ENCODE measurements around the gene PANK2.
A peak's percentile ranks its signal among the peaks of the same experiment; 100 is the strongest.
"Not testable (repeated sequence)": the region's sequence is repeated elsewhere in the genome, so short reads cannot be mapped to it uniquely, and the experiment has no call there.

The PANK2 gene

DNA sequence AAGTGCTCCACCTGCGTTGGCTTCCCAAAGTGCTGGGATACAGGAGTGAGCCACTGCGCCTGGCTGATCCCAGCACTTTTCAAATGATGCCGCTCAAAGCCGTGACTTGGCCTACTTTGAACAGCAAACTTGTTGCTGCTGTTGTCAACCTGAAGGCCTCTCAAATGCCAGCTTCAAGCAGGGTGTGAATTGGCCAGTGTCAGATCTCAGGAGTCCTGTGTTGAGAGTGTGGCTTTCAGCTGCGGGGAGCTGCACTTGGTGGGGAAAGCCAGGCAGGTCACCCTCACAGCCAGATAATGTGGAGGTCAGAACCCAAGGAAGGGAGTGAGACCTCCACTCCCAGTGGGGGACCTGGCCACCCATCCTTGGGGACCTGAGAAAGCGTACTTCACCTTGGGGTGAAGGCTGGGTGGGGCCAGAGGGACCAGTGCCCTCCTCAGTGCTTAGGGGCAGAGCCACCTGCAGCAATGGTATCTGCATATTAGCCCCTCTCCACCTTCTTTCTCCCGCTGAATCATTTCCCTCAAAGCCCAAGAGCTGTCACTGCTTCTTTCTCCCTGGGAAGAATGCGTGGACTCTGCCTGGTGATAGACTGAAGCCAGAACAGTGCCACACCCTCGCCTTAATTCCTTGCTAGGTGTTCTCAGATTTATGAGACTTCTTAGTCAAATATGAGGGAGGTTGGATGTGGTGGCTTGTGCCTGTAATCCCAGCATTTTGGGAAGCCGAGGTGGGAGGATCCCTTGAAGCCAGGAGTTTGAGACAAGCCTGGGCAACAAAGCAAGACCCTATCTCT lies 19.1 kb upstream of the PANK2 start:
- DNase-seq (ENCODE audit: extremely low read depth in 1 of 2, low read depth in 1 of 2): no peak

DNA sequence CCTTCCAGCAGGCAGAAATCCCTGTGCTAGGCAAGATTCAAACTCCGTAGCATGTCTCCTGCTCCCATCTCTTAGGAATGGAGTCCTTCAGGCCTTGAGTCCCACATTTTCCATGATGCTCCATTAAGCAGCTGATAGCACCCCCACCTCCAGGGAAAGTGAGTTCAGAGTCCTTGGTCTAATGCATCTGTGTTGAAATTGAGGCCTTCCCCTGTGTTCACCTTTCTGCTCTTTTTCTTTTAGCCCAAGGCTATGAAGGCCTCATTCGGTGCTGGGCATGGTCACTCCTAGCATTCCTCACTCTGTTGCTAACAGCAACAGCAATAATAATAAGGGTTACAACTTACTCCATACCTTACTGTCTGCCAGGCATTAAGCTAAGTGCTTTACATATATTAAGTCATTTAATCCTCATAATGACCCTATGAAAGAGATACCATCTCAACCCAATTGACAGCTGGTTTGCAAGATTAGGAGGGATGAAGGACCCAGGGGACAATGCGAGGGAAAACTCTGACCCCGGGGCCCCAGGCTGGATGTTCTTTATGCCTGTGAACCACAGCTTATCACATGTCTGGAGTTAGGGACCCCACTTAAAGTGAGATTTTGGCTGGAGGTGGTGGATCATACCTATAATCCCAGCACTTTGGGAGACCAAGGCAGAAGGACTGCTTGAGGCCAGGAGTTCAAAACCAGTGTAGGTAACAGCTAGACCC lies 17.5 kb upstream of the PANK2 start:
- DNase-seq (ENCODE audit: extremely low read depth in 1 of 2, low read depth in 1 of 2): no peak

DNA sequence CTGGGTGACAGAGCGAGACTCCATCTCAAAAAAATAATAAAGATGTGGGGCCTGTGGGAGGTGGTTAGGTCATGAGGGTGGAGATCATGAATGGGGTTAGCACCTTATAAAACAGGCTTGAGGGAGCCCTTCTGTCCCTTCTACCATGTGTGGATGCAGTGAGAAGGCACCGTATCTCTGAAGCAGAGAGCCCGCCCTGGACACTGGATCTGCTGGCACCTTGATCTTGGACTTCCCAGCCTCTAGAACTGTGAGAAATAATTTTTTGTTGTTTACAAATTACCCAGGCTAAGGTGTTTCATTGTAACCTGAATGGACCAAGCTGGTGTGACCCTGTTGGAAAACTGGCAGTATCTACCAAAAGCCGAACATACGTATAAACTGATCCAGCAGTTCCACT lies 15.7 kb upstream of the PANK2 start:
- no peak for DNase-seq (ENCODE audit: extremely low read depth in 1 of 2, low read depth in 1 of 2)

DNA sequence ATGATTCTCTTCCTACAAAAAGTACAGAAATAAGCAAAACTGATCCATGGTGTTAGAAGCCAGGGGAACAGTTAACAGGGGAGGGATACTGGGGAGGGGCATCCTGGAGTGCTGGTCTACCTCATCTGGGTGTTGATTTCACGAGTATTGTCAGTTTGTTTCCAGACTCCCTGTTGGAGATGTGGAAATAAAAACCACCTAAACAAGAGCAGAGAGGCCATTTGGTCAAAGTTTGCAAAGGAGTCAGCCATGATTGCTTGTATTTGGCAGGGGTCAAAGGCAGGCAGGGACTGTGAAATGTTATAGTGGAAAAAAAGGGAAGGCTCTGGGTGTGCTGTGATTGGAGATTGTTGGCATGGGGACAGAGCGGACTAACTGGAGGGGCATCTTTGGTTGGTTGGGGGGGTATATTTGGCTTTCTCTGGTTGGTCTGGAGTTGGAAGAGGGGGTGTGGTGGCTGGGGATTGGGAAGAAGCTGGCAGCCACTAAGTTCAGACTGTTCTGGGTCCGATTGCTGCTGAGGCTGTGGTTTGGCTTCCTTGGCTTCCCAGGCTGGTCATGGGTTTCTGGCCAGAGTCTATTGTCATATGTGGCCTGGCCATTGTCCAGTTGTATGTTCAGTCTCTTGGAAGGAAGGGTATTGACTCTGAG lies 14.9 kb upstream of the PANK2 start:
- no peak for DNase-seq (ENCODE audit: extremely low read depth in 1 of 2, low read depth in 1 of 2)

DNA sequence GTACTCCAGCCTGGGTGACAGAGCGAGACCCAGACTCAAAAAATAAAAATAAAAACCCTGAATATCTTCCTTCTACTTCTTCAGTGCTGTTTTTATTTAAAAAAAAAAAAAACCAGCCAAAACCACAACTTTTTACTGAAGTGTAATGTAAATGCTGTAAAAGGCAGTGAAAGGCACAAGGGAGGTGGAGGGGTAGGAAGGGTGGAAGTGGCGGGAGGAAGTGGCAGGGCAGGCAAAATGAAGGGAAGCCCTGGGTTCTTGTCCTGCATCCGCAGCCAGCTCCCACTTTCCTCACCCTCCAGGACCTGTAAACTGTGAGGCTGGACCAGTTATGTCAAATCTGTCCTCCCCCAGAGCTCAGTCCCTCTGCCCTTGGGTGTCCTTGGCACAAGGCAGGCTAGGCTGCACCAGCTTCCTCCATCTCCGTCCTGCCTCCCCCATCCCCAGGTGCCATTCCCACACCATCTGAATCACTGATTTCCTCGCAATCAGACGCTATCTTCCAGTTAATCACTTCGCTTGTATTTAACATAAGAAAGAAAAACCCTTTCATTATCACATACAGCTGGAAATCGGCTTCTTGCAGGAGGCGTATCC lies 13.7 kb upstream of the PANK2 start:
- DNase-seq (ENCODE audit: extremely low read depth in 1 of 2, low read depth in 1 of 2): no peak

DNA sequence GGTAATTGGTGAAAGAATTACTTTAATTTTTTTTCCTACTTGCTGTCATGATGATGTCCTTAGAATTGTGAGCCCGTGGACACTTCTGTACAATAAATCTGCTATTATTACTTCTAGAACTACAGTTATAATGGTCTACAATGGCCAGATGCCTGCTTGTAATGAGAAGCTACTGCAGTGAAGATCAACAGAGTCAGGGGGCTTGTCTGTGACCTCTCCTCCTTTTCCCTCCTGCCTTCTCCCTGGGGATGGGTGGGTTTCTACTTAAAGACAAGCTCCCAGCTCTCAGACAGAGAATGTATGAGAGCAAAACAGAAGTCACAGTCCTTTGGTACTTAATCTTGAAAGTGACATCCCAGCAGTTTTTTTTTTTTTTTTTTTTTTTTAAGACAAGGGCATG lies 13.2 kb upstream of the PANK2 start:
- no peak for DNase-seq (ENCODE audit: extremely low read depth in 1 of 2, low read depth in 1 of 2)

DNA sequence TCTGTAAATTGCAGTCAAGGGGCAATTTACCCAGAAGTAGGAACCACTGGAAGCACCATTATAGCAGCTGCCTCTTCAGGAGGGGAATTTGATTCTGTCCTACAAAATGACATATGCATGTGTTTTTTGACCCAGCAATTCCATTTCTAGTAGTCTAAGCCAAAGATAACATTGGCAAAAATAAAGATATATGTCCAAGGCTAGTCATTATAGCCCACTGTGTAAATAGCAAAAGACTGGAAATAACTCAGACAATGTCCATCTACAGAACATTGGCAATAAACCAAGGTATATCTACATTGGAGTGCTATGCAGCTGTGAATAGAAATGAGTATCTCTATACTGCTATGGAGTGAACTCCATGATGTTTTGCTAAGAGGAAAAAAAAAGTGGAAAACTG lies 12.5 kb upstream of the PANK2 start:
- no peak for DNase-seq (ENCODE audit: extremely low read depth in 1 of 2, low read depth in 1 of 2)

DNA sequence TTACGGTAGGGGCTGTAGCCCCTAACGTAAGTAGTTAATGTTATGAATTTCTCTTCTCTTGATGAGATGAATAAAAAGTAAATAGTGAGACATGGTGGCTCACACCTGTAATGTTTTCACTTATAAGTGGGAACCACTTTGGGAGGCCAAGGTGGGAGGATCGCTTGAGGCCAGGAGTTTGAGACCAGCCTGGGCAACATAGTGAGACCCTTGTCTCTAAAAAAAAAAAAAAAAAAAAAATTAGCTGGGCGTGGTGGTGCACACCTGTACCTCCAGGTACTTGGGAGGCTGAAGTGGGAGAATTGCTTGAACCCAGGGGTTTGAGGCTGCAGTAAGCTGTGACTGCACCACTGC lies 10.3 kb upstream of the PANK2 start:
- DNase-seq (ENCODE audit: extremely low read depth in 1 of 2, low read depth in 1 of 2): not testable (repeated sequence)

DNA sequence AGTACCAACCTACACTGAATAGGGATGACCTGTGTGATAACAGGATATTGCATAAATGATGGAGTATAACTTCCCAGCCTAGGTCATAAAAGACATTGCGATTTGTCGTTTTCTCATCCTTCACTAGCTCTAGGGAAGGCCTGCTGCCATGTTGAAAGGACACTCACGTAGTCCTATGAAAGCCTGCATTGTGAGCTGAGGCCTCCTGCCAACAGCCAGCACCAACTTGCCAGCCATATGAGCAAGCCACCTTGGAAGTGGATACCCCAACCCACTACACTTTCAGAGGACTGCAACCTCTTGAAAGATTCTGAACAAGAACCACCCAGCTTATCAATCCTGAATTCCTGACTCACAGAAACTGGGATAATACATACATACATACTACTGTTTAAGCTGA lies 3.5 kb upstream of the PANK2 start:
- DNase-seq (ENCODE audit: extremely low read depth in 1 of 2, low read depth in 1 of 2): no peak

DNA sequence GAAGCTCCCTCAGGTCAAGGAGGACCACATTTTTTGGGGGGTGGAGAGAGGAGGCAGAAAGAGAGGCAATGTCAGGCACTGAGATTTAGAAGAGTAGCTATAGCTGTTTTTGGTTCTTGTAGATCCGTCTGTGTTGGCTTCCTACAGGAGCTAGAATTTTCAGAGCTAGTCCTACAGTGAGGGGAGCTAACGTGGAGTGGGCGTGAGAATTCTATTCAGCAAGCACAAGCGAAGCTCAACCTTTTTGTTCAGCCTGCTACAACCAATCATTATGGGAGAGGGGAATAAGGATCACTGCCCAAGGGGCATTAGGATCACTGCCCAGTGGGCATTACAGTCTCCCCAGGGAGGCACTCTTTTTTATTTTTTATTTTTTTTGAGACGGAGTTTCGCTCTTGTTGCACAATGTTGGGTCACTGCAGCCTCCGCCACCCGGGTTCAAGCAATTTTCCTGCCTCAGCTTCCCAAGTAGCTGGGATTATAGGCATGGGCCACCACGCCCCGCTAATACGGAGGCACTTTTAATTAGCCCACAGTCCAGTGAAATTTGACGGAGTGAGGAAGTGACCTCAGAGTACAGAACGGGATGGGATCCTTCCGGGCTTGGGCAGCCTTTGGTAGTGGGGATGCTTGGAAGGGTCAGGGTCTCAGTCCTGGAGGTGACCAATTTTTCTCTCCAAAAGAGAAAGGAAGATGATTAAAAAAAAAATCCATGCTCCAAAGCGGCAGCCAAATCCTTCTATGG lies 1.1 kb upstream of the PANK2 start:
- DNase-seq (ENCODE audit: extremely low read depth in 1 of 2, low read depth in 1 of 2): no peak

DNA sequence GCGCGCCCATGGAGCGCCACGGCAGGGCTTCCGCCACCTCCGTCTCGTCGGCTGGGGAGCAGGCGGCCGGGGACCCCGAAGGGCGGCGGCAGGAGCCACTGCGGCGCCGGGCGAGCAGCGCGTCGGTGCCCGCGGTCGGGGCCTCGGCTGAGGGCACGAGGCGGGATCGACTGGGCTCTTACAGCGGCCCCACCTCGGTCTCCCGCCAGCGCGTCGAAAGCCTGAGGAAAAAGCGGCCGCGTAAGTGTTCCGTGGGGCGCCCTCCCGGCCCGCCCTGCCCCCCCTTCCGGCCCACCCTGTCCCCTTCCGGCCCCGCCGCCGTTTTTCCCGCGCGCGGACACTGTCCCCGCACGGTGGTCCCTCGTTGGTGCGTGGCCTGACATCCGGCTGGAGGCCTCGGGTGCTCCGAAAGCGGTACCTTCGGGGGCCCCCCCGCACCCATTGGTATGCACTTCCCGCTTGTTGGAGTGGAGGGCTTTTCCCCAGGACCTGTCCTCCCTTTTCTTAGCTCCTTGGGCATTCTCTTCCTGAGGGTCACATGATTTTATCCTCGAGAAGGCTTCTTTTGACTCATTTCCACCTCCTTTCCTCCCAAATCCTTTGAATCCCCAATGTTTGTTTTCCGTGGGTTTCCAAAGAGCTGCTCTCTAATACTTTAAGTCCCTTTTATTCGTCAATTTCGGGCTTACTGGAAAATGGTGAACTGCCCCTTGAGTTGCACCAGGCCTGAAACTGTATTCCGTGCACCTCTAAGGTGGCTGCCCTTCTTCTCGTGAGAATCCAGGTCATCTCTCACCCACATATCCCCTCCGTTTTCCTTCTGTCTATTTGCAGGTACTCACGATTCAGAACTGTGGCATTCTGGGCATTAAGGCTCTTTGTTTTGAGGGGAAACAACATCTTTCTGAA lies 556 bp downstream of the PANK2 start:
- peak; percentile 32 to 34 for DNase-seq (ENCODE audit: extremely low read depth in 1 of 2, low read depth in 1 of 2)

DNA sequence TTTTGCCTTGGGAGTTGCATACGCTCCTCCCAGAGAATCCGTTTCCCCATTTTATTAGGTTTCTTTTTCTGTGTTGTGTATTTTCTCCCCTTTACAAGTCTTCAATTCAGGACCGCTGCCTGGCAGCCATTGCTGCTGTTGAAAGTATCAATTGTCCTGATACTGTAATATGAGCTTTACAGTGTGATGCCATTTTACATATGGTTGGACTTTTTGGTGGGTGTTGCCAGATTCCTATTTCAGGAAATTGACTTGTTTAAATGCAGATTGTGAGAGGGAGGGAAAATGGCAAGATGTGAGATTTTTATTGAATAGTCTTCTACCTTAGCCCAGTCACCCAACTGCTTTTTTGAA lies 1.2 kb downstream of the PANK2 start:
- no peak for DNase-seq (ENCODE audit: extremely low read depth in 1 of 2, low read depth in 1 of 2)

DNA sequence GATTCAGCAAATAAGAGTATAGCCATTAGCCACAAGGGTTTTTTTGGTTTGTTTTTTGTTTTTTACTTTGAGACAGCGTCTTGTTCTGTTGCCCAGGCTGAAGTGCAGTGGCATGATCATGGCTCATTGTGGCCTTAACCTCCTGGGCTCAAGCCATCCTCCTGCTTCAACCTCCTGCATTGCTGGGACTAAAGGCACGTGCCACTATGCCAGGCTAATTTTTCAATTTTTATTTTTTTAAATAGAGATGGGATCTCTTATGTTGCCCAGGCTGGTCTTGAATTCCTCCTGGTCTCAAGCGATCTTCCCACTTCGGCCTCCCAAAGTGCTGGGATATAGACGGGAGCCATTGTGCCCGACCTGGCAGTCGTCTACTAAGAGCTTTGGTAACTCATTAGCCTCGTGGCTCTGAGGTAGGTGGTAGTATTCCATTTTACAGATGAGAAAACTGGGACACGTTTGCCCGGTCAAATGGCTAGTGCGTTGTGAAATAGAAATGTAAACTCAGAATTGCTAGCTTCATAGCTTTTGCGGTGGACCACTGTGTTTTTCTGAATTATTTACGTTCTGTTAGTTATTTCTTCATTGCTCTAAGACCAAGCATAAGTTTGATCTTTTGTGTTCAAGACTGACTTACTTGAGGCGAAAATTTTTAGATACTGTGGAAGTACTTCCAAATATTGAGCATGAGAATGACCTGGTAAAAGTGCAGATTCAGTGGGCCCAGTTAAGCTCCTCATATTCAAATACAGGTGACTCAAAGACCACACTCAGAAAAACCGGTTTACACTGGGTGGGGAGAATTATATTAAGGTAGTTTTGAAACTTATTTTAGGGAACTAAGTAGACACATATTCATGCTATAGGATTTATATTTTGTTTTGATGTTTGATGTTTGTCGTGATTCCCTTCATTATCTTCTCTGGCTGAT lies 2.1 kb downstream of the PANK2 start:
- no peak for DNase-seq (ENCODE audit: extremely low read depth in 1 of 2, low read depth in 1 of 2)

DNA sequence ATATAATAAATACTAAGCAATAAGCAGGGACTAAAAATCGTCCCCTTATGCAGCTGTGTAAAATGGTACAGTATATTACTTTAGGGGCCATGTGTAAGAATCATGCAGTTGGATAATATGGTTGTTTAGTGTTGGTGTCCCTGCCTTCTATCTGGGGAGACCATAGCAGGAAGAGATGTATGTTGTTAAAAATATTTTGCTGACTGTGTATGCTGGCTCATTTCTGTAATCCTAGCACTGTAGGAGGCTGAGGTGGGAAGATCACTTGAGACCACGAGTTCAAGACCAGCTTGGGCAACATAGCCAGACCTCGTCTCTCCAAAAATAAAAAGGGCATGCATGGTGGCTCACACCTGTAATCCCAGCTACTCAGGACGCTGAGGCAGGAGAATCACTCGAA lies 5.6 kb downstream of the PANK2 start:
- no peak for DNase-seq (ENCODE audit: extremely low read depth in 1 of 2, low read depth in 1 of 2)

DNA sequence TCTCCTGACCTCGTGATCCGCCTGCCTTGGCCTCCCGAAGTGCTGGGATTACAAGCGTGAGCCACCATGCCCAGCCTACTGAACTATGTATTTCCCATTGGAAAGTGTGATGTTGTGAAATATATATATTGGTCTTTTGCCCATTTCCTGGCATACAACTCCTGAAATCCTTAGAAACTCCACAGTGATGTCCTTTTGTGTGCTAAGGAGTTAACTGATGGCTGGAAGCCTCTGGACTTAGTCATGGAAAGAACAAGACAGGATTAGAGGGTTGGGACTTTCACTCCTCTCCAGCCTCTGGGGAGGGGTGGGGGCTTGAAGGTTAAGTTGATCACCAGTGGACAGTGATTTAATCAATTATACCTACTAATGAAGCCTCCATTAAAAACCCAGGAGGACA lies 7.1 kb downstream of the PANK2 start:
- DNase-seq (ENCODE audit: extremely low read depth in 1 of 2, low read depth in 1 of 2): no peak

DNA sequence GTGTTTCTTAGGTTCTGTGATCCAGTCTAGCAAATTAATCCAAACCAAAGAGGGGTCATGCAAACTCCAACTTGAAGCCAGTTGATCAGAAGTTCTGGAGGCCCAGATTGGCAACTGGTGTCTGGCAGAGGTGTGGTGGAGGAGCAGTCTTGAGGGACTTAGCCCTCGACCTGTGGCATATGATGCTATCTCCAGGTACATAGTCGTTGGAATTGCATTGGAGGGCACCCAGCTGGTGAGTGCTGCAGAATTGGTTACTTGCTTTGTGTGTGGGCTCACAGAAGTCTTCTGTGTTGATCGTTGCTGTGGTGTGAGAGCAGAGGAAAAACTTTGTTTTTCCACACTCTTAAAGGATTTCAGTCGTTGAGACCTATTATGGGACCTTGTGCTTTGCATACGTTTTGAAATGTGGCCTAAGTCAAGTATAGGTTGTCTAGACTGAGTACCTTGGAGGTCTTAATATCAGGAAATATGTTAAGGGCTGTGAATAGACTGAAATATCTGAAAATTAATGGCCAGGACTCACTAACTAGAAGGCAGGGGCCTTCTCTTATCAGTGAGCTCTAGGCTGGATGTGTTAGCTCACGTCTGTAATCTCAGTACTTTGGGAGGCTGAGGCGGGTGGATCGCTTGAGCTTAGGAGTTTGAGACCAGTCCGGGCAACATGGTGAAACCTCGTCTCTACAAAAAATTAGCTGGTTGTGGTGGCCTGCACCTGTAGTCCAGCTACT lies 7.8 kb downstream of the PANK2 start:
- no peak for DNase-seq (ENCODE audit: extremely low read depth in 1 of 2, low read depth in 1 of 2)

DNA sequence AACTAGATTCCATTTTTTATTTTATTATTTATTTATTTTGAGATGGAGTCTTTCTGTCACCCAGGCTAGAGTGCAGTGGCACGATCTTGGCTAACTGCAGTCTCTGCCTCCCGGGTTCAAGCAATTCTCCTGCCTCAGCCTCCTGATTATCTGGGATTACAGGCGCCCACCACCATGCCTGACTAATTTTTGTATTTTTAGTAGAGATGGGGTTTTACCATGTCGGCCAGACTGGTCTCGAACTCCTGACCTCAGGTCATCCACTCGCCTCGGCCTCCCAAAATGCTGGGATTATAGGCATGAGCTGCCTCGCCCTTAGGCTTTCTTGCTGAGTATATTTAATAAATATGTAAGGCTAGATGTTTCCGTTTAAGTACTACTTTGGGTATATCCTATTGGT lies 9.0 kb downstream of the PANK2 start:
- not testable (repeated sequence) for DNase-seq (ENCODE audit: extremely low read depth in 1 of 2, low read depth in 1 of 2)

DNA sequence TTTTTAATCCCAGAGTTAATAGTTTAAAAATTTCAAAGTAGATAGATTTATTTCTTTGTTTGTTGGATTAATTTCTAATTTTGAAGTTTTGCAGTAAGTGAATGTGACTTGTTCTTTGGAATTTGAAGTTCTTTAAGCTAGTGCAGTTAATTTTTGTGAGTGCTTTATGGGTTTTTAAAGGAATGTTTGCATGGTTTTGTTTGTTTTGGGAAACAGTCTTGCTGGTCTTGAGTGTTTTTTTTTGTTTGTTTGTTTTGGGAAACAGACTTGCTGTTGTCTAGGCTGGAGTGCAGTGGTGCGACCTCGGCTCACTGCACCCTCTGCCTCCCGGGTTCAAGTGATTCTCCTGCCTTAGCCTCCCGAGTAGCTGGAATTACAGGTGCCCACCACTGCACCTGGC lies 9.5 kb downstream of the PANK2 start:
- DNase-seq (ENCODE audit: extremely low read depth in 1 of 2, low read depth in 1 of 2): no peak
